Loucy (cell line): ENCODE data around the gene PIAS3.

ENCODE experiments used
- H2AFZ ChIP-seq: fragments of 200-600 bp; sonication (generic); 2 replicates; pipeline ENCODE4 v1.6.0; 2016; ENCODE audit warnings: antibody characterized with exemption, mild to moderate bottlenecking, low read length, moderate library complexity
- H3F3A ChIP-seq: fragments of 200-600 bp; 2 replicates; pipeline ENCODE4 v1.6.0; 2016; ENCODE audit warnings: antibody characterized with exemption, low read depth, mild to moderate bottlenecking
- H3K27me3 ChIP-seq: fragments of 200-600 bp; sonication (generic); 2 replicates; pipeline ENCODE4 v1.6.1; 2014; ENCODE audit warnings: low read length, mild to moderate bottlenecking; ENCODE audit not compliant: insufficient read depth, poor library complexity, severe bottlenecking
- H3K36me3 ChIP-seq: fragments of 200-600 bp; sonication (generic); 2 replicates; pipeline ENCODE4 v1.6.1; 2016; ENCODE audit warnings: low read length; ENCODE audit not compliant: insufficient read depth
- H3K4me1 ChIP-seq: fragments of 200-600 bp; sonication (generic); 2 replicates; pipeline ENCODE4 v1.5.1; 2014; ENCODE audit warnings: low read length, mild to moderate bottlenecking; ENCODE audit not compliant: insufficient read depth, poor library complexity, severe bottlenecking
- H3K4me2 ChIP-seq: fragments of 200-600 bp; sonication (generic); 2 replicates; pipeline ENCODE4 v1.6.0; 2014; ENCODE audit warnings: antibody characterized with exemption, low read length, low read depth, mild to moderate bottlenecking; ENCODE audit not compliant: poor library complexity, severe bottlenecking
- H3K4me3 ChIP-seq: fragments of 200-600 bp; sonication (generic); 2 replicates; pipeline ENCODE4 v1.5.1; 2014; ENCODE audit warnings: low read length, mild to moderate bottlenecking, mixed read lengths; ENCODE audit not compliant: poor library complexity, severe bottlenecking
- H3K79me2 ChIP-seq: fragments of 200-600 bp; sonication (generic); 2 replicates; pipeline ENCODE4 v1.6.1; 2014; ENCODE audit warnings: low read length; ENCODE audit not compliant: insufficient read depth
- H3K9ac ChIP-seq: fragments of 200-600 bp; sonication (generic); 2 replicates; pipeline ENCODE4 v1.6.0; 2014; ENCODE audit warnings: mild to moderate bottlenecking, low read depth, low read length, moderate library complexity; ENCODE audit not compliant: poor library complexity, severe bottlenecking
- H3K9me2 ChIP-seq: fragments of 200-600 bp; sonication (generic); replicated peaks from 2 replicates; pipeline ENCODE4 v1.6.1; 2016; ENCODE audit warnings: low read depth, low read length, mixed read lengths
- H3K9me3 ChIP-seq: fragments of 200-600 bp; sonication (generic); 2 replicates; pipeline ENCODE4 v1.6.1; 2014; ENCODE audit warnings: mild to moderate bottlenecking, antibody characterized with exemption, low read length, low read depth; ENCODE audit not compliant: insufficient read depth
- H4K20me1 ChIP-seq: fragments of 200-600 bp; sonication (generic); 2 replicates; pipeline ENCODE4 v1.6.0; 2014; ENCODE audit warnings: antibody characterized with exemption, low read length, mild to moderate bottlenecking; ENCODE audit not compliant: insufficient read depth, poor library complexity, severe bottlenecking
- EZH2phosphoT487 ChIP-seq: fragments of 200-600 bp; IDR thresholded peaks from 2 replicates; pipeline ENCODE4 v1.6.1; 2018; ENCODE audit warnings: antibody characterized with exemption, mild to moderate bottlenecking, moderate library complexity, borderline replicate concordance
- TF ChIP-seq, protein P1 (sequence below): fragments of 200-600 bp; sonication (generic); conservative IDR thresholded peaks from 2 replicates; pipeline ENCODE4 v1.5.1; 2014; ENCODE audit warnings: mild to moderate bottlenecking, antibody characterized with exemption, low read length

PIAS3 gene

DNA sequence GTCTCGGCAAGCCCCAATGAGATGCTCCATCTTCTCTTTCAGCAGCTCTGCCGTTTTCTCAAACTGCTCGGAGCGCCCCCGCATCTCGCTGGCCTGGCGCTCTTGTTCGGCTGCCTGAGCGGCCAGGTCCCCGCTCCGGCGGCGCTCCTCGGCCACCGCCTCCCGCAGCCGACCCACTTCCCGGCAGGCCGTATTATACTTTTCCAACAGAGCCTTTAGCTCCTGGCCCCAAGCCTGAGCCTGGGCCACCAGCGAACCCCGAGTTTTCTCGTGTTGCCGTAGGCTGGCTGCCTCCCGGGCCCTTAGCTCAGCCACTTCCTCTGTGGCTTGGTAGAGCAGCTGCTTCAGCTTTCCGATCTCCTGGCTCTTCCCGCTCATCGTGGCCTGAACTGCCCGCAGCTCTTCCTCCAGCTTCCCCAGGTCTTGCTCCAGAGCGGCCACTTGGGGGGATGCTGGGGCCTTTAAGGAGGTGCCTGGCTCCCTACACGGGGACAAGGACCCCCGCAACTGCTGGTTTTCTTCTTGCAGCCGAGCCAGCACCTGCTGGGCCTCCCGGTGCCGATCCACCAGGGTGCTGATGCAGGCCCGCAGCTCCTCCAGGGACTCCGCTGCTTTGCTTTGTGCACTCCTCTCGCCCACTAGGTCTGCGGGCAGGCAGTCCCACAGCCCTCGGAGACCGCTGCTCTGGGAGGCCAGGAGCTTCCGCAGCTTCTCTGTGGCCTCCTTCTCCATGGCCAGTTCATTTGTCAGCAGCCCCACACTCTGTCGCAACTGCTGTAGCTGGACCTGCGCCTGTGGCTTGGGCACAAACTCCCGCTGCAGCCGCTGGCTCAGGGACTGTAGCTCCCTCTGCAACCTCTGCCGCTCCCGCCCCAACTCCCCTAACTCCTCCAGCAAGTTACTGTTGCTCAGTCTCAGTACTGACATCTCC lies 13.4 kb upstream of the PIAS3 start:
- H3K4me2 ChIP-seq = no peak overlapping the region
- no peaks in the 10 kb centered on the region for H3F3A ChIP-seq
- H3K9ac ChIP-seq = no peak overlapping the region
- no peak overlapping the region; the same call in 1 of the 2 replicates for H2AFZ ChIP-seq
- no peaks in the 10 kb centered on the region for H3K27me3 ChIP-seq
- H4K20me1 ChIP-seq = no peaks in the 10 kb centered on the region
- no peaks in the 10 kb centered on the region for H3K9me2 ChIP-seq
- H3K36me3 ChIP-seq = no peaks in the 10 kb centered on the region
- no peaks in the 10 kb centered on the region for H3K9me3 ChIP-seq
- no peaks in the 10 kb centered on the region for H3K79me2 ChIP-seq
- H3K4me3 ChIP-seq = peak overlapping the region; percentile 5
- H3K4me1 ChIP-seq = no peaks in the 10 kb centered on the region
- TF ChIP-seq EZH2phosphoT487 = no peak
- TF ChIP-seq, protein P1, sequence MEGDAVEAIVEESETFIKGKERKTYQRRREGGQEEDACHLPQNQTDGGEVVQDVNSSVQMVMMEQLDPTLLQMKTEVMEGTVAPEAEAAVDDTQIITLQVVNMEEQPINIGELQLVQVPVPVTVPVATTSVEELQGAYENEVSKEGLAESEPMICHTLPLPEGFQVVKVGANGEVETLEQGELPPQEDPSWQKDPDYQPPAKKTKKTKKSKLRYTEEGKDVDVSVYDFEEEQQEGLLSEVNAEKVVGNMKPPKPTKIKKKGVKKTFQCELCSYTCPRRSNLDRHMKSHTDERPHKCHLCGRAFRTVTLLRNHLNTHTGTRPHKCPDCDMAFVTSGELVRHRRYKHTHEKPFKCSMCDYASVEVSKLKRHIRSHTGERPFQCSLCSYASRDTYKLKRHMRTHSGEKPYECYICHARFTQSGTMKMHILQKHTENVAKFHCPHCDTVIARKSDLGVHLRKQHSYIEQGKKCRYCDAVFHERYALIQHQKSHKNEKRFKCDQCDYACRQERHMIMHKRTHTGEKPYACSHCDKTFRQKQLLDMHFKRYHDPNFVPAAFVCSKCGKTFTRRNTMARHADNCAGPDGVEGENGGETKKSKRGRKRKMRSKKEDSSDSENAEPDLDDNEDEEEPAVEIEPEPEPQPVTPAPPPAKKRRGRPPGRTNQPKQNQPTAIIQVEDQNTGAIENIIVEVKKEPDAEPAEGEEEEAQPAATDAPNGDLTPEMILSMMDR = no peak

DNA sequence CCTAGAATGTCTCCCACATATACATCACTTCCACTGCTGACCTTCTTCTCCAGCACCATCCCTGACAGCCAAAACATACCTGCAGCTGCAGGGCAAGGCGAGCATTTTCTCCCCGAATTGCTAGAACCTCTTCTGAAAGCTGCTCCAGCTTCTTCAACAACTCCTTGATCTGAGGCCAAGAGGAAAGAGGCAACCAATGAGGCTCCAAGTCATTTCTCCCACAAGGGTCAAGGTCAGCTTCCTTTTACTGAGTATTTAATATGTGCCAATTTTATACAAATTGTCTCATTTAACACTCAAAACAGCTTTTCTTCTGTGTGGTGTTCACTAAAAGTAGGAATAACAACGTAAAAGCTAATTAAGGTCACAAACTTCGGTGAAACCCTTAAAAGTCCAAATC lies 9.4 kb upstream of the PIAS3 start:
- no peaks in the 10 kb centered on the region for H3K9me2 ChIP-seq
- no peak overlapping the region for H2AFZ ChIP-seq
- H3K4me1 ChIP-seq = no peaks in the 10 kb centered on the region
- H3K79me2 ChIP-seq = no peaks in the 10 kb centered on the region
- TF ChIP-seq, protein P1 = no peak
- no peak for TF ChIP-seq EZH2phosphoT487
- no peaks in the 10 kb centered on the region for H3K36me3 ChIP-seq
- no peaks in the 10 kb centered on the region for H3K27me3 ChIP-seq
- H3K9ac ChIP-seq = no peak overlapping the region
- no peaks in the 10 kb centered on the region for H4K20me1 ChIP-seq
- H3K4me3 ChIP-seq = no peak overlapping the region
- H3F3A ChIP-seq = no peaks in the 10 kb centered on the region
- H3K4me2 ChIP-seq = no peak overlapping the region
- H3K9me3 ChIP-seq = no peaks in the 10 kb centered on the region

DNA sequence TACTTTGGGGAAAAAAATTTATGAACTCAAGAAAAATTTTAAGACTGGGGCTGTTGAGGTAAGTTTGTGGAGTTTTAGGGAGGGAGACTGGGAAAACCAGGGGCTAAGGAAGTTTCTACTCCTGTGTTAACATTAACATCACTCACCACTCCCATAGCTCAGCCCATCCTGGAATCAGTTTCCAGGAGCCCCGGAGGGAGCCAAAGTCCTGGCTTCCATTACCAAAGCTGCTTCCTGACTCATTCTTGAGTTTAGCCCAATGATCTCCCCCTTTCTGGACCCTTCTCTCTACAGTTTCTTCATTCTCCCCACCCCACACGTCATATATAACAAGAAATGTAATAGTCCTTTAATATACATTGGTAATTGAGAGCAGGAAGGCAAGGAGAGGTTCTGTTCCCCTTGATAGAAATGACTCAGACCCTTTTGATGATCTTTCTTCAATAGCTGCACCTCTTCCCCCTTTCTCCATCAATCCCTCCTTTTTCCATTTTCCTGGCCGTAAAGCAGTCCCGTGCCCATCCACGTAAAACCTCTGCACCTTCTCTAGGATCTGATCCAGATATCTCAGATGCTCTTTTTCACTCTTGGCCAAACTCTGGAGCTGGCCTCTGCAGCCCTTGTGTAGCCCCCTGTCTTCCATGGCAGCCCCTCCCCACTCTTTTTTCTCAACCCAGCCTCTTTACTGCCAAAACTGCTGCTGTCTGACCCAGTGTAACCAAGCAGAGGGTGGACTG lies 4.6 kb upstream of the PIAS3 start:
- H3K9me2 ChIP-seq = no peaks in the 10 kb centered on the region
- peaks cover 3% of the 10 kb centered on the region; the same call in 1 of the 2 replicates for H3F3A ChIP-seq
- H3K9ac ChIP-seq = no peak overlapping the region
- no peak overlapping the region for H3K4me2 ChIP-seq
- no peaks in the 10 kb centered on the region for H4K20me1 ChIP-seq
- H3K9me3 ChIP-seq = no peaks in the 10 kb centered on the region
- H3K4me3 ChIP-seq = no peak overlapping the region
- H3K27me3 ChIP-seq = no peaks in the 10 kb centered on the region
- H3K4me1 ChIP-seq = no peaks in the 10 kb centered on the region
- TF ChIP-seq, protein P1 = no peak
- H2AFZ ChIP-seq = no peak overlapping the region
- H3K79me2 ChIP-seq = no peaks in the 10 kb centered on the region
- no peaks in the 10 kb centered on the region for H3K36me3 ChIP-seq
